Stomach (tissue), 9 donors: Measurements from ENCODE around the gene SRSF3. TPM values are rescaled to one million over a fixed set of nuclear protein-coding genes. Genes with fewer than 3 reads are reported as not detected.

Experiments used
- DNase-seq, 2 donors: peaks; one replicate each; pipeline versions ENCODE4 v3.0.0 to v3.0.0-alpha.2; 2013 to 2019
- H3K27ac ChIP-seq, 5 donors: fragments of 200-600 bp in 4 of 5; sonication (generic) in 4 of 5; one replicate each; pipeline ENCODE4 v1.5.1; 2013 to 2019; ENCODE audit warnings: mild to moderate bottlenecking in 1 of 5, moderate library complexity in 1 of 5
- H3K27me3 ChIP-seq, 3 donors: fragments of 200-600 bp; sonication (generic); one replicate each; pipeline ENCODE4 v1.5.1; 2017 to 2019; ENCODE audit warnings: mixed run types in 1 of 3
- H3K36me3 ChIP-seq, 4 donors: fragments of 200-600 bp; sonication (generic); 1 replicate in 3 of 4; 2 replicates in 1 of 4; pipeline ENCODE4 v1.5.1; 2016 to 2019
- H3K4me1 ChIP-seq, 4 donors: fragments of 200-600 bp; sonication (generic); one replicate each; pipeline ENCODE4 v1.5.1; 2016 to 2019
- H3K4me3 ChIP-seq, 4 donors: fragments of 200-600 bp; sonication (generic) in 3 of 4; one replicate each; pipeline ENCODE4 v1.5.1; 2016 to 2019; ENCODE audit warnings: mild to moderate bottlenecking in 1 of 4
- H3K9me3 ChIP-seq, 4 donors: fragments of 200-600 bp; sonication (generic); one replicate each; pipeline ENCODE4 v1.5.1; 2016 to 2019
- EP300 ChIP-seq: sonication (generic); formaldehyde crosslinking; IDR thresholded peaks from one replicate; pipeline ENCODE4 v1.6.1; 2017; ENCODE audit warnings: antibody characterized with exemption
- POLR2A ChIP-seq, 4 donors: fragments of 450-650 bp; IDR thresholded peaks; one replicate each; pipeline ENCODE4 v1.6.1; 2016; ENCODE audit warnings: antibody characterized with exemption in 4 of 4, control low read depth in 2 of 4, mild to moderate bottlenecking in 1 of 4, moderate library complexity in 1 of 4
- POLR2AphosphoS5 ChIP-seq, 3 donors: sonication (generic); formaldehyde crosslinking; IDR thresholded peaks; one replicate each; pipeline ENCODE4 v1.6.1; 2016; ENCODE audit warnings: antibody characterized with exemption in 3 of 3
- WGBS, 5 donors: extraction: QIAGEN DNeasy Blood & Tissue Kit in 3 of 5; methylation state at CpG; one replicate each; pipeline versions ENCODE4 v1.1.5 to v1.1.7; 2013 to 2018; 5-methylcytosine and 5-hydroxymethylcytosine counted together
- intact Hi-C: fragments of 100-400 bp; cut with DNase I; formaldehyde crosslinking; loops from one replicate; pipeline ENCODE4 v1.15.1; 2023; ENCODE audit warnings: low total_unique reads
- polyA plus RNA-seq, 3 donors: library from polyadenylated mRNA; stranded (reverse); fragments of 200-250 nt; gene quantifications; one replicate each; pipeline ENCODE4 v1.2.3, GENCODE V29; 2013
- total RNA-seq, 5 donors: library from RNA; depleted of rRNA; stranded (reverse); fragments of >200 nt; gene quantifications; one replicate each; pipeline versions ENCODE4 v1.1.0 to v1.2.3, GENCODE V29; 2014 to 2016
- TF ChIP-seq, protein P1 (sequence below), 7 experiments: fragments of 450-650 bp in 4 of 7; fragments of 200-600 bp in 3 of 7; sonication (generic) in 3 of 7; IDR thresholded peaks; one replicate each; pipeline ENCODE4 v1.5.1; 2016 to 2019; ENCODE audit warnings: antibody characterized with exemption in 7 of 7, control low read depth in 2 of 7, mild to moderate bottlenecking in 1 of 7
- donor health status: healthy with polysubstance abuse.
- donor health status: Bipolar disorder and iron deficiency.
- donor health status: healthy.

Gene SRSF3
- total and polyA plus RNA-seq, 8 donors: 77.2 to 250 (median 146) TPM

- H3K27ac ChIP-seq: peak within 1 kb of the TSS; percentile 95 to 100 (median 99)
- WGBS, 5 donors: 0% methylated on average over 48 to 51 of the region's 51 CpGs
- intact Hi-C loops: no loop called here
- H3K4me3 ChIP-seq: peak within 1 kb of the TSS; percentile 69 to 97 (median 90)
- no peaks in the 10 kb centered on the region for H3K9me3 ChIP-seq
- H3K27me3 ChIP-seq: no peaks in the 10 kb centered on the region
- H3K36me3 ChIP-seq: no peaks in the 10 kb centered on the region
- TF ChIP-seq POLR2AphosphoS5 (IDR thresholded peaks at IDR 0.05): peak; percentile 91 to 99 (median 97)
- peak in 2 of 4 donors; percentile 85 to 89 for TF ChIP-seq POLR2A (IDR thresholded peaks at IDR 0.05)
- TF ChIP-seq EP300: no peak
- peak; percentile 93 to 98 for DNase-seq
- H3K4me1 ChIP-seq: peaks cover 22 to 54% (median 39%) of the 10 kb centered on the region in 4 donors
These were observed 47.1 kb upstream of the SRSF3 start, which contains the start of gene STK38 for GRCh38 chr6:36546920-36547645. Gene STK38 (minus strand): TSS chr6:36547479. CDS start chr6:36540202, 7,277 bp downstream.

GRCh38 chr6:36547646-36548400, 46.3 kb upstream of the SRSF3 start:
- Histone ChIP-seq H3K27me3 (no peaks in the 10 kb centered on the region), H3K27ac (peak overlapping the region; percentile 95 to 100 (median 99)), H3K36me3 (no peaks in the 10 kb centered on the region), H3K9me3 (no peaks in the 10 kb centered on the region), H3K4me1 (peaks cover 22 to 47% (median 39%) of the 10 kb centered on the region in 4 donors), H3K4me3 (peak overlapping the region; percentile 69 to 97 (median 90))
- 60 to 66% (median 62%) methylated on average over 13 of the region's 13 CpGs for WGBS, 5 donors
- DNase-seq: peak in 1 of 2 donors; percentile 38
- no peak for TF ChIP-seq POLR2A (IDR thresholded peaks at IDR 0.05)
- TF ChIP-seq POLR2AphosphoS5 (IDR thresholded peaks at IDR 0.05): no peak
- TF ChIP-seq EP300: no peak
- TF ChIP-seq, protein P1, sequence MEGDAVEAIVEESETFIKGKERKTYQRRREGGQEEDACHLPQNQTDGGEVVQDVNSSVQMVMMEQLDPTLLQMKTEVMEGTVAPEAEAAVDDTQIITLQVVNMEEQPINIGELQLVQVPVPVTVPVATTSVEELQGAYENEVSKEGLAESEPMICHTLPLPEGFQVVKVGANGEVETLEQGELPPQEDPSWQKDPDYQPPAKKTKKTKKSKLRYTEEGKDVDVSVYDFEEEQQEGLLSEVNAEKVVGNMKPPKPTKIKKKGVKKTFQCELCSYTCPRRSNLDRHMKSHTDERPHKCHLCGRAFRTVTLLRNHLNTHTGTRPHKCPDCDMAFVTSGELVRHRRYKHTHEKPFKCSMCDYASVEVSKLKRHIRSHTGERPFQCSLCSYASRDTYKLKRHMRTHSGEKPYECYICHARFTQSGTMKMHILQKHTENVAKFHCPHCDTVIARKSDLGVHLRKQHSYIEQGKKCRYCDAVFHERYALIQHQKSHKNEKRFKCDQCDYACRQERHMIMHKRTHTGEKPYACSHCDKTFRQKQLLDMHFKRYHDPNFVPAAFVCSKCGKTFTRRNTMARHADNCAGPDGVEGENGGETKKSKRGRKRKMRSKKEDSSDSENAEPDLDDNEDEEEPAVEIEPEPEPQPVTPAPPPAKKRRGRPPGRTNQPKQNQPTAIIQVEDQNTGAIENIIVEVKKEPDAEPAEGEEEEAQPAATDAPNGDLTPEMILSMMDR (IDR thresholded peaks at IDR 0.05): no peak
- intact Hi-C loops: no loop called here

DNA sequence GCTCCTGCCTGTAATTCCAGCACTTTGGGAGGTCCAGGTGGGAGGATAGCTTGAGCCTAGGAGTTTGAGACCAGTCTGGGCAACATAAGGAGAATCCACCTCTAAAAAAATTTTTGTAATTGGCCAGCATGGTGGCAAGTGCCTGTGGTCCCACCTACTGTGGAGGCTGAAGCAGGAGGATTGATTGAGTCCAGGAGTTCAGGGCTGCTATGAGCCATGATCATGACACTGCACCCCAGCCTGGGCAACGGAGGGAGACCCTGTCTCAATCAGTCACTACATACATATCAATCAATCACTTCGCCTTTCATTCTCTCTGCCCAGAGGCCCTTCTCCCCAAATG, 45.8 kb upstream of the SRSF3 start:
- no peak overlapping the region for H3K4me3 ChIP-seq
- intact Hi-C loops: no loop called here
- no peaks in the 10 kb centered on the region for H3K9me3 ChIP-seq
- no peaks in the 10 kb centered on the region for H3K27me3 ChIP-seq
- no peak for TF ChIP-seq POLR2A (IDR thresholded peaks at IDR 0.05)
- no peak for TF ChIP-seq POLR2AphosphoS5 (IDR thresholded peaks at IDR 0.05)
- TF ChIP-seq, protein P1 (IDR thresholded peaks at IDR 0.05): no peak
- TF ChIP-seq EP300: no peak
- peaks cover 22 to 43% (median 34%) of the 10 kb centered on the region in 4 donors for H3K4me1 ChIP-seq
- no peak for DNase-seq
- no peaks in the 10 kb centered on the region for H3K36me3 ChIP-seq
- no peak overlapping the region for H3K27ac ChIP-seq
- WGBS, 5 donors: 87 to 96% (median 92%) methylated on average over 2 of the region's 2 CpGs

DNA sequence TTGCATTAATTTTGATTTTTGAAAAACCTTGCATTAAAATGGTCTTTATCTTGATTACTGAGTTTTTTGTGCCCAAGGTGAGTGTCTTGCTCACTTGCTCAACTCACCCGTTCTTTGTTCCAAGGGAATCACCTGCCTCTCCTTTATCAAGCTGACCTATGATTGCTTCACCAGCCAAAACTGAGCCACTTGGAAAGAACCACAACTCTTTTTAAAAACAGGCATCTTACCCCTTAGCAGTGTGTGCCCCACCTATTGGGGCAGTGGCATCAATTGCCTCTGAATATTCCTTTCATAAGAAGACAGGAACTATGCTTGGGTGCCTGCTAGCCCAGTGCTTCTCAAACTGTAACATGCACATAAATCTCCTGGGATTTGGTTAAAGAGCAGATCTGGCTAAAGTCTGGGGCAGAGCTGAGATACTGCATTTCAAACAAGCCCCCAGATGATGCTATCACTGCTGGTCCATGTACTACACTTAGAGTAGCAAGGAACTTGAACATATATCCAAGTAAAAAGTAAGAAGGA, 43.6 kb upstream of the SRSF3 start:
- Histone ChIP-seq H3K9me3 (no peaks in the 10 kb centered on the region), H3K4me1 (peaks cover 5 to 22% (median 15%) of the 10 kb centered on the region in 4 donors), H3K4me3 (no peak overlapping the region), H3K36me3 (no peaks in the 10 kb centered on the region), H3K27me3 (no peaks in the 10 kb centered on the region), H3K27ac (no peak overlapping the region)
- no peak for DNase-seq
- intact Hi-C loops: loop anchor here (5.0 kb wide), 1 partner anchor 42 kb away; the partner anchor contains the start of gene SRSF3
- TF ChIP-seq EP300: no peak
- TF ChIP-seq, protein P1 (IDR thresholded peaks at IDR 0.05): no peak
- no peak for TF ChIP-seq POLR2A (IDR thresholded peaks at IDR 0.05)
- no peak for TF ChIP-seq POLR2AphosphoS5 (IDR thresholded peaks at IDR 0.05)
- 48 to 86% (median 65%) methylated on average over 1 of the region's 1 CpG for WGBS, 5 donors
